Cardiac fibroblast (primary cell): ENCODE data around the gene ZNF143.

Source experiments
- DNase-seq, 2 donors: peaks; one replicate each; pipeline versions ENCODE4 v3.0.0 to v3.0.0-alpha.2; 2010; ENCODE audit warnings: low read depth in 2 of 2
- H3K4me3 ChIP-seq, 2 donors: replicated peaks in 1 of 2; 1 replicate in 1 of 2; 2 replicates in 1 of 2; pipeline ENCODE4 v1.5.1; 2011; ENCODE audit warnings: low read depth in 2 of 2, low read length in 2 of 2, mild to moderate bottlenecking in 2 of 2, moderate library complexity in 1 of 2
- TF ChIP-seq, protein P1 (sequence below): IDR thresholded peaks from one replicate; pipeline ENCODE4 v1.5.1; 2011; ENCODE audit warnings: low read depth, mild to moderate bottlenecking, low read length, inconsistent platforms

Gene ZNF143

DNA sequence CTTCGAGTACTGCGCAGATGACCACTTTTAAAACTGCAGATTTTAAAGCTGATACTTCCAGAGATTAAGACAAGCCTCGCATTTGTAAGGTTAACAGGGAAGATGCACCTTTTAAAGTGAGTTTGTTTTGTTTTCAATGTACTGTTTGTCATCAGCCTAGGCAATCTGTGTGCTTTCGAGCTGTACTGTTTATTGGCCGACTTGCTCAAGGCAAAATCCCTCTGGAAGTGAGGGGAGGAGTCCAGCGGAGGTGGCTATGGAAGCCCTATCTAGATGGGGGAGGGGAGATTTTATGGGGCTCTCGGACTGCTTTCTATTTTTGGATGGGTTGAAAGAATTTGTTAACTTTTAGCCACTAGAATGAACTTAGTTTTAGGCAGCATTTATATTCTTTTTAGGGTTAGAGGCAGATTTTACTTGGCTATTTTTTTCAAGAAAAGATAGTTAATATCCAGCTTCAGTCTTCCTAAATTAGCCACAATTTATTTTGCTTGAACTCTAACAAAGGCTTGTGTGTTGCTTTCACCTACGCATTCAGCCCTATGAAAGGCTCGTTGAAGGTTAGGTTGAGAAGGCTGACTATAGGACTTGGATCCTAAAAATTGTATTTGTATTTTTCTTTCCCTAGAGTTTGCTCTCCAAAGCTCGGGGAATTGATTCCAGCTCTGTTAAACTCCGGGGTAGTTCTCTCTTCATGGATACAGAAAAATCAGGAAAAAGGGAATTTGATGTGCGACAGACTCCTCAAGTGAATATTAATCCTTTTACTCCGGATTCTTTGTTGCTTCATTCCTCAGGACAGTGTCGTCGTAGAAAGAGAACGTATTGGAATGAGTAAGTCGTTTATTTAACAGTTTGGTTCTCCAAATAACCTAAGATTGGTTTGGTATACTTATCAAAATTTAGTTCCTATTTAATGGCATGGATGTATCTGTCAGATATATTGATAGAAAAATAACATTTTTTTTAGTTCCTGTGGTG, 114.7 kb downstream of the ZNF143 start:
- TF ChIP-seq, protein P1, sequence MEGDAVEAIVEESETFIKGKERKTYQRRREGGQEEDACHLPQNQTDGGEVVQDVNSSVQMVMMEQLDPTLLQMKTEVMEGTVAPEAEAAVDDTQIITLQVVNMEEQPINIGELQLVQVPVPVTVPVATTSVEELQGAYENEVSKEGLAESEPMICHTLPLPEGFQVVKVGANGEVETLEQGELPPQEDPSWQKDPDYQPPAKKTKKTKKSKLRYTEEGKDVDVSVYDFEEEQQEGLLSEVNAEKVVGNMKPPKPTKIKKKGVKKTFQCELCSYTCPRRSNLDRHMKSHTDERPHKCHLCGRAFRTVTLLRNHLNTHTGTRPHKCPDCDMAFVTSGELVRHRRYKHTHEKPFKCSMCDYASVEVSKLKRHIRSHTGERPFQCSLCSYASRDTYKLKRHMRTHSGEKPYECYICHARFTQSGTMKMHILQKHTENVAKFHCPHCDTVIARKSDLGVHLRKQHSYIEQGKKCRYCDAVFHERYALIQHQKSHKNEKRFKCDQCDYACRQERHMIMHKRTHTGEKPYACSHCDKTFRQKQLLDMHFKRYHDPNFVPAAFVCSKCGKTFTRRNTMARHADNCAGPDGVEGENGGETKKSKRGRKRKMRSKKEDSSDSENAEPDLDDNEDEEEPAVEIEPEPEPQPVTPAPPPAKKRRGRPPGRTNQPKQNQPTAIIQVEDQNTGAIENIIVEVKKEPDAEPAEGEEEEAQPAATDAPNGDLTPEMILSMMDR: no peak
- peak overlapping the region; percentile 64 to 87 for H3K4me3 ChIP-seq
- peak; percentile 88 to 94 for DNase-seq

DNA sequence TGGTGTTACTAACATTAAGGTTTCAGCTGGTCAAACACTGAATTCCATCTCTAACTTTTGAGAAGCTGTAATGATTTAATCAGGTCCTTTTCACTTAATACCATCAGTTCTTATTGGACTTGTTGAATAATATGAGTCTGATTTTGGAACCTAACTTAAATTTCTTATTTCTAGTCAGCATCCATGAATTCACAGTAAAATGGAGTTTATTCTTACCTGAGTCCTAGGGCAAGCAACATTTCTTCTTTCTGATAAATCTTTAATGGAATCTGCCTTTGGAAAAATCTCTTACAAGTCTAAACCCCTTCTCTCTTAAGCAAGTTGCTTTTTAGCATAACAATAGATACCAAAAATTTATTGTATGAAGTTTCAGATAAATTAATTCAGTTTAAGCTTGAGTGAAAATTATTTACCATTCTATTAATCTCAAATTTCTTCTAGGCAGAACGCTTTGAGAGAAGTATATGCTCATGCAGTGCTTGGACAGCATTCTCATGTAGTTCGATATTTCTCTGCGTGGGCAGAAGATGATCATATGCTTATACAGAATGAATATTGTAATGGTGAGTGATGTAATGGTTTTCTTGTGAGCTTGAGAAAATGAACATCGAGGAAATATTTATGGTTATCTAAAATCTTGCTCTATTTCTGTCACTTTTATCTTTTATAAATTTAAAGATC, 116.0 kb downstream of the ZNF143 start:
- peak; percentile 59 to 72 for DNase-seq

DNA sequence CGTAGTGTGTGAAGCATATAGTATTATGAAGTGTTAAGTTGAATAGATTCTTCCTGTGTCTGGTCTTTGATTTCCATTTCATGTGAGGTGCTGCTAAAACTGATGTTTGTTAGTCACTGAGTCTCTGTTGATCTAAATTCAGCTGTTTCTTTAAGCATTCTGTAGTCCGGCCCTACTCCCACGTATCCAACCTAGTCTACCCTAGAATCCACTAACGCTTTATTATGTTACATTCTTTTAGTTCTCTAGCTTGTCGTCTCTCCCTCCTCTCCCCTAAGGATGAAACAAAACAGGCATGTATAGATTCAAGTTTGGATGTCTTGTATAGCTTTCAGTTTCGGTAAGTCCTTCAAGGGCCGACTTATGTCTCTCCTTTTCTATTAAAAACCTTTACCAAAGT, 116.7 kb downstream of the ZNF143 start:
- peak; percentile 62 to 68 for DNase-seq
- TF ChIP-seq, protein P1: no peak

More for the DNA sequence above, 116.0 kb downstream of the ZNF143 start:
- TF ChIP-seq, protein P1: no peak
- peak overlapping the region; percentile 64 to 87 for H3K4me3 ChIP-seq

More for the DNA sequence above, 116.7 kb downstream of the ZNF143 start:
- H3K4me3 ChIP-seq: peak overlapping the region; percentile 20 to 87
